T-helper 2 cell treated with Interferon-gamma antibody and Interleukin-4, amounts not matched to agents 100 ng/mL and 5 ng/mL, for 36 hours (primary cell): ENCODE results near the gene HBP1. TPM values are rescaled to one million over a fixed set of nuclear protein-coding genes. Genes with fewer than 3 reads are reported as not detected.

Experiments
- intact Hi-C: fragments of 100-400 bp; cut with micrococcal nuclease; formaldehyde crosslinking; loops from one replicate; pipeline ENCODE4 v1.15.1; 2023
- total RNA-seq: library from RNA; stranded (reverse); gene quantifications from 2 replicates; pipeline ENCODE4 v1.2.3, GENCODE V29; 2022

HBP1 gene
- total RNA-seq, 1 donor from 2014 or later = 23.2 TPM

GRCh38 chr7:107180378-107180777 lies 11.6 kb downstream of the HBP1 start:
- intact Hi-C loops = no loop called here

- intact Hi-C loops = no loop called here
These were observed 12.4 kb downstream of the HBP1 start for GRCh38 chr7:107181172-107181571.

- intact Hi-C loops = no loop called here
These were observed 16.9 kb downstream of the HBP1 start for GRCh38 chr7:107185716-107186115.

GRCh38 chr7:107186240-107186639 lies 17.4 kb downstream of the HBP1 start:
- intact Hi-C loops = no loop called here

GRCh38 chr7:107187774-107188173 lies 19.0 kb downstream of the HBP1 start:
- intact Hi-C loops = no loop called here

GRCh38 chr7:107190090-107190489 lies 21.3 kb downstream of the HBP1 start:
- intact Hi-C loops = no loop called here

- intact Hi-C loops = no loop called here
These were observed 25.2 kb downstream of the HBP1 start for GRCh38 chr7:107194052-107194451.

- intact Hi-C loops = no loop called here
These were observed 28.2 kb downstream of the HBP1 start for GRCh38 chr7:107196834-107197610.

- intact Hi-C loops = loop anchor here (2.0 kb wide), 1 partner anchor 525 kb away; no protein-coding TSS in a partner anchor
These were observed 33.1 kb downstream of the HBP1 start for GRCh38 chr7:107201795-107202450.

- intact Hi-C loops = loop anchor here (2.0 kb wide), 1 partner anchor 523 kb away; no protein-coding TSS in a partner anchor
These were observed 34.8 kb downstream of the HBP1 start for GRCh38 chr7:107203607-107204006.

- intact Hi-C loops = no loop called here
These were observed 37.3 kb downstream of the HBP1 start for GRCh38 chr7:107206136-107206535.

GRCh38 chr7:107206706-107207105 lies 37.9 kb downstream of the HBP1 start:
- intact Hi-C loops = no loop called here

GRCh38 chr7:107207459-107207858 lies 38.7 kb downstream of the HBP1 start:
- intact Hi-C loops = no loop called here

- intact Hi-C loops = no loop called here
These were observed 39.3 kb downstream of the HBP1 start for GRCh38 chr7:107208024-107208521.

- intact Hi-C loops = no loop called here
These were observed 39.8 kb downstream of the HBP1 start for GRCh38 chr7:107208563-107208962.

- intact Hi-C loops = no loop called here
These were observed 40.8 kb downstream of the HBP1 start for GRCh38 chr7:107209565-107209964.

GRCh38 chr7:107210400-107210799 lies 41.6 kb downstream of the HBP1 start:
- intact Hi-C loops = loop anchor here (10.0 kb wide), 1 partner anchor 284 kb away; no protein-coding TSS in a partner anchor

- intact Hi-C loops = loop anchor here (10.0 kb wide), 1 partner anchor 282 kb away; no protein-coding TSS in a partner anchor
These were observed 43.9 kb downstream of the HBP1 start for GRCh38 chr7:107212725-107213124.

- intact Hi-C loops = loop anchor here (10.0 kb wide), 1 partner anchor 282 kb away; no protein-coding TSS in a partner anchor
These were observed 44.5 kb downstream of the HBP1 start for GRCh38 chr7:107213193-107213788.

- intact Hi-C loops = loop anchor here (10.0 kb wide), 1 partner anchor 281 kb away; no protein-coding TSS in a partner anchor
These were observed 45.1 kb downstream of the HBP1 start for GRCh38 chr7:107213945-107214344.

GRCh38 chr7:107219563-107220244 lies 50.9 kb downstream of the HBP1 start:
- intact Hi-C loops = loop anchor here (10.0 kb wide), 1 partner anchor 275 kb away; no protein-coding TSS in a partner anchor
